ENCODE measurements around the gene H19.

The H19 gene

DNA sequence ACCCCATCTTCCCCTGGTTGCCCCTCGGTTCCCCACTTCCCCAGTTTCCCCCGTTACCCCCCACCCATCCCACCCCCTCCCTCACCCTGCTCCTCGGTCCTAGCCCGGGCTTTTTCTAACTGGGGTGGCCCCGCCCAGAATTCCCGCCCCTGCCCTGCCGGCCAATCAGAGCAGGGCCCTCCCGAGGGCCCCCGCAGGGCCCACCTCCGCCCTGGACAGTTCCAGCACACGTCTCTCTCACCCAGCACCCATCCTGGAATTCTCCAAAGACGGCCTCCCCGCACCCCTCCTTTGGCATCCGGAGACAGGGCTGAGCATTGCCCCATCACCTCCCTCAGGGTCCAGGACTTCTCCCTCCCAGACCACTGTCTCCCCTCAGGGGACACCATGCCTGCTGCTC is at the start of gene H19:
TSS of gene H19 (minus strand) at position 88 of the 400 bp plus-strand sequence.
- DNase-seq (ENCODE audit: low spot score) = no peak

DNA sequence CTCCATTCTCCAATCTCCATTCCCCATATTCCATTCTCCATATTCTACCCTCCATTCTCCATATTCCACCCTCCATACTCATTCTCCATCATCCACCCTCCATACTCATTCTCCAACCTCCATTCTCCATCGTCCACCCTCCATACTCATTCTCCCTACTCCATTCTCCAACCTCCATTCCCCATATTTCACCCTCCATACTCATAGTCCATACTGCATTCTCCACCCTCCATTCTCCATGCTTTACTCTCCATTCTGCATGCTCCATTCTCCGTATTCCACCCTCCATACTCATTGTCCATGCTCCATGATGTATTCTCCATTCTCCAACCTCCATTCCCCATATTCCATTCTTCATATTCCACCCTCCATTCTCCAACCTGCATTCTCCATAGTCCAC is 44.3 kb upstream of the H19 start:
- no peak for DNase-seq (ENCODE audit: low spot score)

DNA sequence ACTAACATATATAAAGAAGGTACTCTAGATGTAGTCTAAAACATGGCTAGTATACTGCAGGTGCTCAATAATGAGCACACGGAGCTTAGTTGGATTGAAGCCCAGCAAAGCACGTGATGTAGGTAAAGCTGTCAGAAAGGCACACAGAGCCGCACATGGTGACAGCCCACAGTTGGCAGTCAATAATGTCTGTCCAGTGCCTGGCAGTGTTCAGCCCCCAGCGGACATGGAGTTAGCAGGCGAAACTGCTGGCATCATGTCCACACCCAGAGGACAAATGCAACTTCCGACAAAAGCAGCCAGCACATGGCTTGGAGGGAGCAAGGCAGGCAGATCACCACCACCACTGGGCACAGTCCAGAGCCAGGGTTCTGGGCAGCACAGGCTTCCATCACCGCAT is 43.5 kb upstream of the H19 start:
- DNase-seq (ENCODE audit: low spot score) = no peak

DNA sequence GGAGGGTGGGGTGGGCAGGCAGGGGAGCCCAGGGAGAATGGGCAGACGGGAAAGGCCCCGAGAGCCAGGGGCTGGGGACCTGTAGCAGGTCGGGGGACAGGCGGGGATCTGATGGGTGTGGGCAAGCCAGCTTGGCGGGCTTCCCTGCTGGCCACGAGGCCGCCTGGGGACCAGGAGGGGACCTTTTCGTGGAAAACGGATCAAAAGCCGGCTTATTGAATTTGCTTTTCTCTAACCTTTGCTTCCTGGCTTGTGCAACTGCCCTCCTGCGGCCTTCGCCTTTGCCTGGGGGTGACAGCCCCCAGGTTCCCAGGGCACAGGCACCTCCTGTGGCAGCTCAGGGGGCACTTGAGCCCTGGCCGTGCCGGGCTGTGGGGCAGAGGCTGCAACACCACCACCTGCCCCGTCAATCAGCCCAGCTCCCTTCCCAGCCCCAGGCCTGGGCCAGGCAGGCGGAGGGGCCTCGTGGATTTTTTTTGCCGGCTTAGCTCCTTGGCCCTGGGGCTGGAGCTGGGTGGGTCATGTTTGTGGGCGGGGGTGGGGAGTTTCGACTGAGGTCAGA is 41.6 kb upstream of the H19 start:
- DNase-seq (ENCODE audit: low spot score) = no peak

DNA sequence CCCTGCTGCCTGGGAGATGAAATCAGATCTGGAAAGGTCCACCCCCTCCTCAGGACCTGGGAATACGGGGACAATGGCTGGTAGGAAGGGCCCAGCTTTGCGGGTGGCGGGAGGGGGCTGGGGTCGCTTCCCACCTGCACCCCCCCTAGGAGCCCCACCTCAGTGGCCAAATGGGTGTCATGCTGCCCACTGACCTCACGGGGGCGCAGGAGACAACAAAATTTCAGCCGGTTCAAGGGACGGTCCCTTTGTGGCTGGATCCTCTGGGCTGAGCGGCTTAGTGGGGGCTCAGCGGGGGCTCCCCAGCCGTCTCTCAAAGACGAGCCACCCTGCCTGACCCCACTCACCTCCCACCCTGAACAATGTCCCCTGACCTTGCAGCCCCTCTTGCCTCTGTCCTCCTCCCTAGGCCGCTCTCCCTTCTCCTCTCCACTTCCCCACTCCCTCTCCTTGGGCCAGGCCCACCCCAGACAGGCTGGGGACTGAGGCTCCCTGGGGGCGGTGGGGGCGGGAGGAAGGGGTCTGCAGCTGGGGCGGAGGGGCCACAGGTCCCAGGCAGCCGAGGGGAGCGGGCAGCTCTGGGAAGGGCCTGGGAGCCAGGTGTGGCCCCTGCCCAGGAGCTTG is 39.3 kb upstream of the H19 start:
- DNase-seq (ENCODE audit: low spot score) = no peak

DNA sequence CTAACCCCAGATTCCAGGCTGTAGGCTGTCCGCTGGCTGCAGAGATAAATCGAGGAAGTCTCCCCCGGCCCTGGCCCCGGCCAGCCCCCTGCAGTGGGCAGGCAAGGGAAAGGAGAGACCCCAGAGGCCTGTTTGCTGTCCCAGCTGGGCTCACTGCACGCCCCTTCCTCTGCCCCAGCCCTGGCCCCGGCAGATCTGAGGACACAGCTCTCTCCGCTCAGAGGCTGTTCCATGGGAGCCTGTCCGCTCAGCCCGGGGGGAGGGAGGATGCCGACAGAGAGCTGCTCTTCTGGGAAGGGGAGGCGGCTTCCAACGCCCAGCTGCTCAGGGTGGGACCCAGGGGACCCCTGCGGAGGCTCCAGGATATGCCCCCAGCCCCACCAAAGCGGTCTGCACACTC is 37.7 kb upstream of the H19 start:
- DNase-seq (ENCODE audit: low spot score) = no peak

DNA sequence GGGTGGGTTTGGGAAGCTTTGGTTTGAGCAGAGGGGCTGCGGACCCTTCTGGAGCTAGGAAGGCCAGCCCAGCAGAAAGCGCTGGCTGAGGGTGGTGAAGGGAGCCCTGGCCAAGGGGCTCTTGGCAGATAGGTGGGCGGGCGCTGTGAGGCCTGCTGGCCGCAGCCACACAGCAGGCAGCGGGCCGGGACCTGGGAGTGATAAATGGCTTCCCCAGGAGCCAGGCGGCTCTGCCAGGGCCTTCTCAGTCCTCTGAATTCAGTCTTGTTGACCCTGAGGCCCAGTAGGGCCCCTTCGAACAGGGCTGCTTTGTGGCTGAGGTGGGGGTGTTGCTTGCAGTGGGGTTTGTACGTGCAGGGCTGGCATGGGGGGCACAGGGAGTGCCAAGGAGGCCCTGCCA is 33.4 kb upstream of the H19 start:
- DNase-seq (ENCODE audit: low spot score) = no peak

DNA sequence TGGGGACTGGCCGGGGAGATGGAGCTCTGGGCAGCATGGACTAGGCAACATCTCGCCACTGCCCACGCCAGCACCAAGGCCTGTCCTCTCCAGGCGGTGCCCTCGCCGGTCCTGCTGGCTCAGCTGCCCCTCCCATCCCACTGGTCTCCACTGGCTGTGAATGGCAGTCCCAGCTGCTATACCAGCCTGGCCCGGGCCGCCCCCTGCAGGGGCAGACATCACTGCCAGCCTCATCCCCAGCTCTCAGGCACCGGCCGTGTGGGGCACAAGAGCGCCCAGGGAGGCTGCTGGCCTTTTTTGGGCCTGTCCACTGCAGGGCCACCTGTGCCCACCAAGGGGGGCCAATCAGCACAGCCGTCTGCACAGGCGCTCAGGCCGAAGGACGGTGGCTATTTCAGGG is 30.1 kb upstream of the H19 start:
- DNase-seq (ENCODE audit: low spot score) = no peak

DNA sequence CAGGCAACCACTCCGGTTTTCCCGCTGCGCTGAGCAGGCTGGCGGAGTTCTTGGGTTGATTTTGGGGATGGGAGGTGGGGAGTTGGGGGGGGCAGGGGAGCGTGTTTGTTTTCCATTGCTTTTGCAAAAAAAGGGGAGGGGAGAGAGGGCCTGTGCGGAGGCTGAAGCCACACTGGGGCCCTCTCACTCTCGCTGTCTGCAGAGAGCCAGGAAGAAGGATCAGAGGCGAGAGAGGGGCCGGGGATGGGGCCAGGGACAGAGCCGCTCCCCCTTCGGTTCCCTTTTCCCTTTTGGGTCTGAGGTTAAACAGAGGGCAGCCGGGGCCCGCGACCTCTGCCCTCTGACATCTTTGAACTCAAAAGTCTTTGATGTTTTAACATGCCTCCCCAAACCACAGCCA is 17.4 kb upstream of the H19 start:
- DNase-seq (ENCODE audit: low spot score) = no peak

DNA sequence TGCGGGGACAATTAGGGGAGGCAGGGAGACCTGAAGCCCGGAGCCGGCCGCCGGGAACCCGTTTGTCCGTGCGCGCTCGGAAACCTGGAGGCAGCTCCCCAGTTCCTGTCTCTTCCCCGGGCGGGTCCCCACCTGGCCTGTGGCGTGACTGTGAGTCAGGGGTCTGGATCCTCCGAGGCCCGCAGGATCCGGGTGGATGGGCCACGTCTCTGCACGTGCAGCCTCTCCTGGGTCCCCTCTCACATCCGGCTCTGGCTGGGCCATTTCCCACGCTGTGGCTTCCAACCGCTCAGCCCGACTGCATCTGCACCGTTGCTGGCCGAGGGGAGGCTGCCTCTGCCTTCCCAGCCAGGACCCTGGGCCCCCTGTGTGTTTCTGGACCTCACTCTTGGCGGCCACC is 14.8 kb upstream of the H19 start:
- DNase-seq (ENCODE audit: low spot score) = no peak

DNA sequence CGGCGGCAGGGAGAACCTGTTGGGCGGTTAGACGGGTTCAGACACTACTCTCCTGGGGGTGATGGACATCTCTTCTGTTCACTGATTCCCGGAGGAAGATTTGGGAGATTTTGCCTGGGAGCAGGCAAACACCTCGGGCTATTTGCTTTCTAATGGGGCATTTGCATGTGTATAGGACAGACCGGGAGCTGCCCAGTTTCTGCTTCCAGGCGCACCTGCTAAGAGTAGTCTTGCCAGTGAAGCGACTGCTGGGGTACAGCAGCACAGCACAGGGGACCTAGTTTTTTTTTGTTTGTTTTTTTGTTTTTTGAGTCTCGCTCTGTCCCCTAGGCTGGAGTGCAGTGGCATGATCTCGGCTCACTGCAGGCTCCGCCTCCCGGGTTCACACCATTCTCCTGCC is 6.8 kb upstream of the H19 start:
- DNase-seq (ENCODE audit: low spot score) = no peak

DNA sequence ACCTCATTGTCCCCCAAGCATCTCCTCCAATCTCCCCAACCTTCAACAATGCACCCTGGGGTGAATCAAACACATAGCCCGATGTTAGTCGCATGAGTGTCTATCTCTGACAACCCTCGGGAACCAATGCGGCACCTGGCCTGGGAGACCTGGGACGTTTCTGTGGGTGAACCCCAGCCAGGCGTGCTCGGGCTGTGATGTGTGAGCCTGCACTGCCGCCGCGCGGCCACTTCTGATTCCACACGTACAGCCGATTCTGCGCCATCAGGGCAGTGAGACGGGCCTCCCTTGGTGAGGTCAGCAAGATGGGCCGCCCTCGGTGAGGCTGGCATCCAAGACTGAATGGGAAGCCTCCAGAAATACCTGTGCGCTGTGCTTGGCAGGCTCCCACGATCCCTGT is 5.2 kb upstream of the H19 start:
- no peak for DNase-seq (ENCODE audit: low spot score)

DNA sequence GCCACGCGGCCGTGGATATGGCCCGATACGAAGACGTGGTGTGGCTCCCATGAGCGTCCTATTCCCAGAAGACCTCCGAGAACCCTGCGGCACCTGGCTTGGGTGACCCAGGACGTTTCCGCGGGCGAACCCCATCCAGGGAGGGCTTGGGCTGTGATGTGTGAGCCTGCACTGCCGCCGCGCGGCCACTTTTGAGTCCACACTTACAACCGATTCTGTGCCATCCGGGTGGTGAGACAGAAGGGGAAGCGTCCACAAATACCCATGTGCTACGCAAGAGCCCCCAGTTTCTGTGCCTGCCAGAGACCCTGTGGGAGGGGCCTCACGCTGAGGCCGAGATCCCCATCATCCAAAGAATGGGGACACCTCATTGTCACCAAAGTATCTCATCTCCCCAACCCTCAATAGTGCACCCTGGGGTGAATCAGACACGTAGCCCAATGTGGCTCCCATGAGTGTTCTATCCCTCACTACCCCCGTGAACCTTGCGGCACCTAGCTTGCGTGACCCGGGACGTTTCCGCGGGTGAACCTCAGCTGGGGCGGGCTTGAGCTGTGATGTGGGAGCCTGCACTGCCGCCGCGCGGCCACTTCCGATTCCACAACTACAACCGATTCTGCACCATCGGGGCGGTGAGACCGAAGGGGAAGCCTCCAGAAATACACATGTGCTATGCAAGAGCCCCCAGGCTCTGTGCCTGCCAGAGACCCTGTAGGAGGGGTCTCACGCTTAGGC is 4.6 kb upstream of the H19 start:
- no peak for DNase-seq (ENCODE audit: low spot score)

DNA sequence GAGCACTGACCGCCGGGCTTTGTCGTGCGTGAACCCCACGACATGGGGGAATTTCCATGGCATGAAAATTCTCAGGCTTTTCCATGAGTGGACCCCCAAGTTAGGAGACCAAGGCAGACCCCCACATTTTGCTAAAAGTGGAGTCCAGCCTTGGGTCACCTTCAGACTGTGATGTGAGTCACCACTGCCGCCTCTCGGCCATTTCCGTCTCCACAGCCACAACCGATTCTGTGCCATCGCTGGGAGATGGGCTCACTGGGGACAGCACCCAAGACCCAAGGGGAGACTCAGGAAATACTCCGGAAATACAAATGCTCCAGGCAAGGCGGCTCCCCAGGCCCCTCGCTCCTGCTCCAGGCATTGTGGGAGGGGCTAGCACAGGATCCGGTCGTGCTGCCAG is 1.2 kb upstream of the H19 start:
- no peak for DNase-seq (ENCODE audit: low spot score)

DNA sequence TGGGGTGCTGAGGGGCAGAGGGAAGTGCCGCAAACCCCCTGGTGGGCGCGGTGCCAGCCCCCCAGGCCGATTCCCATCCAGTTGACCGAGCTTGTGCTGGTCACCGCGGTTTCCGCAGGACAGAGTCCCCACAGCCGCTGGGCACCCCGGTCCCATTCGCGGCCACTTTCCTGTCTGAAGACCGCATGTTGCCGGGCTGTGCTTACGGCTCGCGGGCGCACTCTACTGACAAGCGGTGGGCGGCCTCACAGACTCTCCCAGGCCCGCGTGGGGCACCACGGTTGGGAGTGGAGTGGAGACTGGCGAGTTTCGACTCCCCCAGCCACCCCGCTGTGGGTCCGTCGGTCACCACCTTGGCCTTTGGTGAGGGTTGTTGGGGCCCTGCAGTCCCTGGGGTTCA is 648 bp upstream of the H19 start:
- DNase-seq (ENCODE audit: low spot score) = no peak

DNA sequence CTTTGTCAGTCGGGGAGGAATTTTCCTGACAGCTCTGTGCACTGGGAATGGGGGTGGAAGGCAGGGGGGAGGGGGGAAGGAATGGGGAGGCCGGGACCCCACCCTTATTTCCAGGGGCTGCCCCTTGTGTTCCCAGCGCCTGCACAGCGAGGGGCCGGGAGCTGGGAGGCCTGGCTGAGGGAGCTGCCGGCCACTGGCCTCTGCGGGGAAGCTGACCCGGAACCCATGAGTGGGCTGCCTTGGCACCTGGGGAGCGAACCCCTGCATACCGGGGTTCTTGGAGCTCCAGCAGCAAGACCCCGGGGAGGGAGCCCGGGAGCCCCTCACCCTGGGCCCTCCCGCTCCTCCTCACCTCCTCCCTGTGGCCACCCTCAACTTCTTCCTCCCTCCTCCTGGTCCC is 3.5 kb downstream of the H19 start:
- DNase-seq (ENCODE audit: low spot score) = no peak

DNA sequence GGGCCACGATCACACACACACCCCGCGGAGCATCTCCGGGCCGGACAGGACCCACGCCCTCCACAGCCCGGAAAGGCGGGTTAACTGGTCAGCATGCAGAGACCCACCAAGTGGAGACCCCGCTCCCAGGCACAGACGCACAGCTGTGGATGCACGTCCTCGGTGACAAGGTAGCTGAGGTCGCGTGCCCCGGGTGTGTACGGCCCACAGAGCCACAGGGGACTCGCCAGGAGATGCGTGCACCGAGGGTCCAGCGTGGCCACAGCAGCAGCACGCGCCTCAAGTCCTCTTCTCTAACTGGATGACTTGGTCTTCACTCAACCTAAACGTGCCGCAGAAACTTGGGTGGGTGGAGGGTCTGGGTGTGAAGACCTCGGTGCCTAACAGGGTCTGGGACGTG is 5.5 kb downstream of the H19 start:
- no peak for DNase-seq (ENCODE audit: low spot score)

DNA sequence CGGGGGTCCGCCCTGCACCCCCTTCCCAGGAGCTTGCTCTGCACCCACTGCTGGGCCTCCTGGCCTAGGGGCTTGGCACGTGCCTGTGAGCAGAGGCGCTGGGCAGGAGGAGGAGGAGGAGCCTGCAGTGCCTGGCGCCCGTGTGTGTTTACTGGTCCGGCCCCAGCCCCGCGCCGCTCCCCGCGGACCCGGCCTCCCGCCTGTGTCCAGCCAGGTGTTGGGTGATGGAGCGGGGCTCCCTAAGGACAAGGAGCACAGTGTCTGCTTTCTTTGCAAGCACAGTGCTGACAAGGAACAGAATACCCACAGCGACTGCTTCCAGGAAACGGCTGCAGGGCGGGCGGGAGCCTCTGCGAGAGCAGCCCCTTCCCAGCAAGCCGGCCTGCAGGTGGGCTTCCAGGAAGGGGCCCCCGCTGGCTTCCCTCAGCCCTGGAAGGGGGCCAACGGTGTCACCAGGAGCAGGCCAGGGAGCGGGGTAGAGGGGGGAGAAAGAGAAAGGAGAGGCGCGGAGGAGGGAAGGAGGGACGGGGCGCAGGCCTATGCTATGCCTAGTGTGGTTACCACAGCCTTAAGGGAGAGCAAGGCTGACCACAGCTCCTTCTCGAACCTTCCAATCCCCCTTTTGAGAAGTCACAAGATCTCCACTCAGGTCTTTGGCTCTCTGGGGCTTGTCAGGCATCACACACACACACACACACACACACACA is 6.6 kb downstream of the H19 start:
- DNase-seq (ENCODE audit: low spot score) = no peak

DNA sequence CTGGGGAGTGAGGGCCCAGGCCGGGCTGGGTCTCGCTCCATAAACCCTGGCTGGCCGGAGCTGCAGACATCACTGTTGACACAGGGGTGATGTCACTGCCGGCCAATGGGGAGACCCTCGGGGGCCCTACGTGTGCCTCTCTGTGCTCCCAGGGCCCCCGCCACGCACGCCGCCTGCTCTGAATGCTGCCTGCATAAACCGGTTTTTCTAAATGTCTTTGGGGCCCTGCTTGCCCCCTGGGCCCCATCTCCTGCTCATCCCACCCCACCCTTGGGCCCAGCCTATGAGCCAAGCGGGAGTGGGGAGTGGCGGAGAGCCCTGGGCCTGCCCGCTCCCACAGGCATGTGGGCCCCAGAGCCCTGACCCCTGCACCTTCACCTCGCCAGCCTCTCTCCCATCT is 7.7 kb downstream of the H19 start:
- DNase-seq (ENCODE audit: low spot score) = no peak

DNA sequence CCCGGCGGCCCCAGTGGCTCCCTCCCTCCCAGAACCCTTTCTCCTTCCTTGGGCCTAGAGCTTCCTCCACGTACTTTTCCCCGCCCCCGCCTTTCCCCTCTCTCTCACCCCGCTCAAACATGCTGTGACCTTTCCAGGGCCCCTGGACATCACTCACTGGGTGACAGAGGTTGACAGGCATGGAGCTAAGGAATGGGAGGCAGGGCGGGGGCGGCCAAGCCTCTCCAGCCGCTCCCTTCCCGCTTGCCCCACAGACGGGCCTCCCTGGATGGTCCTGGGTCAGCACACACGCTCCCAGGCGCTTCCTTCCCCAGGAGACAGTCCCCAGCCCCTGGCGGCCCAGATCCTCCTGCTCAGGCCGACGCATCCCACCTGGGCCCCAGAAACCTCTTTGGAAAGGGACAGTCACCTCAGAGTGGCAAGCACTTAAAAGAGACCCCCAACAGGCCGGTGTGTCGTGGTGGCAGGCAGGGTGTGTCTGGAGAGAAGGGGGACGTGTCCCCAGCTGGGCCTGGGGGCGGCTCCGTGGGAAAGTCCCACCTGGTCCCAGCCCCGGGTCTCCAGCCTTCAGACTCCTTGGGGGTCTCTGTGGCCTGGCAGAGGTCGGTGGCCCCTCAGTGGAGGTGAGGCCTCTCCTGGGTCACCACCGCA is 8.8 kb downstream of the H19 start:
- DNase-seq (ENCODE audit: low spot score) = no peak

DNA sequence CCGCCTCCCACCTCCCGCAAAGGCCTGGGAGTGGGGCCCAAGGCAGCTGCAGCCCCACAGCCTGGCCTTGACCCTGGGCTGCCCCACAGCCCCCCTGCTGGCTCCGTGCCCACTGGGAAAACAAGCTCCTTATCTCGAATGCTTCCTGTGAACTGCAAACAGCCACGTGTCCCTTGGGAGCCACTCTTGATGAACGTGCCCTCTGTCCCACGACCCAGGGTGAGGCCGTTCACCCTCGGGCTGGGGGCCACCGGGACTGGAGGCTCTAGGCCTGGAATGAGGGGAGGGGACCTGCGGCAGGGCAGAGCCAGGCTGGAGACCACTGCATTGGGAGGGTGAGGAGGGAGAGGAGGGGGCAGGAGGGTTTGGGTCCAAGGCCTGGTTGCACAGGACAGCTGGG is 9.5 kb downstream of the H19 start:
- DNase-seq (ENCODE audit: low spot score) = no peak

DNA sequence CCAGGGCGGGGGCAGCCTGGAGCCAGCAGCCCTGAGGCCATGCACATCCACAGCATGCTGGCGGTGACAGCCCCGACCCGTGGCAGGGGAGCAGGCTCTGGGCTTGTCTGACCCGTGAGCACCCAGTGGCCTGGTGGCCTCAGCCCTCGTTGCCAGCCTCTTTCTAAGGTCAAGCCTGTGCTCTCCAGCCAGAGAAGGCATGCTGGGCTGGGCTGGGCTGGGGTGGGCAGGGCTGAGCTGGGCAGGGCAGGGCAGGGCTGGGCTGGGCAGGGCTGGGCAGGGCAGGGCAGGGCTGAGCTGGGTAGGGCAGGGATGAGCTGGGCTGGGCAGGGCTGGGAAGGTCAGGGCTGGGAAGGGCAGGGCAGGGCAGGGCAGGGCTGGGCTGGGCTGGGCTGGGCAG is 10.6 kb downstream of the H19 start:
- DNase-seq (ENCODE audit: low spot score) = no peak

DNA sequence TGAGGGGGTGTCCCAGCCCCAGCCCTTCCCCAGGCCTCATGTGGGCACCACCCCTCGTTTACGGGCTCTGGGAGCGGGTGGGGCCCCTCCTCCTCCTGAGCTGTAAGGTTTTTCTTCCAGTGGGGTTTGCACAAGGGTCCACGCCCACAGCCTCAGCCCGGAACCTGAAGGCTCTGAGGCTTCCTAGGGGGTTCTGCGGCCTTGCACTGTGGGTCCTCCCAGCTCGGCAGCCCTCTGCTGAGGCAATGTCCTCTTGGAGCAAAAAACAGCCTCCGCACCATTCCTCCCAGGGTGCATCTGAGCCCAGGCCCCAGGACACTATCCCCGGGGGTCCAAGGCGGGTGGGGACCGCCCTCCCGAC is 14.1 kb downstream of the H19 start:
- DNase-seq (ENCODE audit: low spot score) = no peak
